NCI-H446 treated with DMSO at 0.1 percent for 48 hours (cell line): ENCODE results near the gene MAP4K1.

ENCODE experiments used
- DNase-seq: peaks from one replicate; lab custom pipeline; 2025; lab: John Stamatoyannopoulos, UW

The MAP4K1 gene

GRCh38 chr19:38617764-38618589, at the start of gene MAP4K1:
Gene MAP4K1, minus strand, starts transcription at chr19:38617953. Its CDS starts 58 bp downstream, at chr19:38617895.
- DNase-seq: no peak

GRCh38 chr19:38666663-38667511, 49.1 kb upstream of the MAP4K1 start:
- peak; percentile 19 for DNase-seq

GRCh38 chr19:38665950-38666662, 48.4 kb upstream of the MAP4K1 start:
- DNase-seq: no peak

- DNase-seq: no peak
These were observed 47.6 kb upstream of the MAP4K1 start for GRCh38 chr19:38665219-38665931.

GRCh38 chr19:38664503-38665211, 46.9 kb upstream of the MAP4K1 start:
- no peak for DNase-seq

GRCh38 chr19:38663957-38664502, 46.3 kb upstream of the MAP4K1 start:
- DNase-seq: no peak

- no peak for DNase-seq
These were observed 45.5 kb upstream of the MAP4K1 start for GRCh38 chr19:38663156-38663651.

- DNase-seq: no peak
These were observed 44.9 kb upstream of the MAP4K1 start for GRCh38 chr19:38662537-38663155.

- no peak for DNase-seq
These were observed 44.2 kb upstream of the MAP4K1 start for GRCh38 chr19:38661996-38662395.

- no peak for DNase-seq
These were observed 43.4 kb upstream of the MAP4K1 start for GRCh38 chr19:38661136-38661535.

- no peak for DNase-seq
These were observed 43.0 kb upstream of the MAP4K1 start for GRCh38 chr19:38660724-38661123.

- peak; percentile 98 for DNase-seq
These were observed 40.9 kb upstream of the MAP4K1 start for GRCh38 chr19:38658462-38659306.

GRCh38 chr19:38657633-38658222, 40.0 kb upstream of the MAP4K1 start:
- no peak for DNase-seq

GRCh38 chr19:38656171-38656981, 38.6 kb upstream of the MAP4K1 start:
- no peak for DNase-seq

- DNase-seq: no peak
These were observed 37.5 kb upstream of the MAP4K1 start for GRCh38 chr19:38655148-38655824.

GRCh38 chr19:38654628-38655055, 36.9 kb upstream of the MAP4K1 start:
- DNase-seq: no peak

- DNase-seq: peak; percentile 88
These were observed 35.3 kb upstream of the MAP4K1 start for GRCh38 chr19:38653028-38653571.
